GM12878 (cell line): ENCODE measurements around the gene LRP1. TPM values are rescaled to one million over a fixed set of nuclear protein-coding genes. Genes with fewer than 3 reads are reported as not detected.

Source experiments
- ATAC-seq: fragments of 200-7000 bp; cut with Tn5 transposase; 3 replicates; pipeline ENCODE4 v1.9.1; 2020; ENCODE audit warnings: mild to moderate bottlenecking, moderate library complexity
- BruUV-seq: library from RNA; stranded (reverse); fragments of 400-500 nt; replicated peaks from 2 replicates; lab custom pipeline; 2021; lab: Mats Ljungman, UMichigan
- CTCF ChIA-PET: fragments of 300-600 bp; sonication (Branson Sonifier 250); formaldehyde crosslinking; extraction: SDS; loops from one replicate; lab custom pipeline; 2021; ENCODE audit warnings: inconsistent platforms; lab: Yijun Ruan, JAX
- POLR2A ChIA-PET: fragments of 350-600 bp; formaldehyde crosslinking; extraction: SDS; loops from one replicate; lab custom pipeline; 2021; ENCODE audit warnings: inconsistent platforms; lab: Charles Lee
- RAD21 ChIA-PET: fragments of 300-600 bp; sonication (Branson Sonifier 250); formaldehyde crosslinking; loops from one replicate; lab custom pipeline; 2023; ENCODE audit warnings: antibody characterized with exemption; ENCODE audit not compliant: unreplicated experiment; lab: Charles Lee
- SMC1A ChIA-PET: fragments of 300-600 bp; sonication (Branson Sonifier 250); formaldehyde crosslinking; loops from one replicate; lab custom pipeline; 2023; ENCODE audit not compliant: unreplicated experiment, uncharacterized antibody; lab: Charles Lee
- DNase-seq: peaks from one replicate; pipeline ENCODE4 v3.0.0-alpha.2; 2011; ENCODE audit warnings: low read depth, low spot score
- FAIRE-seq: peaks from 3 replicates; lab custom pipeline; 2011; peaks lifted over from hg19 to GRCh38; lab: Jason Lieb, UNC
- H2AFZ ChIP-seq: 2 replicates; pipeline ENCODE4 v1.6.0; 2011; ENCODE audit warnings: low read depth, low read length, control low read depth; ENCODE audit not compliant: control insufficient read depth
- H3K27ac ChIP-seq: 2 replicates; pipeline ENCODE4 v1.5.1; 2011; ENCODE audit warnings: control low read depth; ENCODE audit not compliant: control insufficient read depth, insufficient read depth
- H3K27me3 ChIP-seq, 2 experiments: replicated peaks in 1 of 2; 2 replicates each; pipeline versions ENCODE4 v1.6.0 to v1.6.1; 2011; ENCODE audit warnings: low read length in 1 of 2; ENCODE audit not compliant: control insufficient read depth in 2 of 2, insufficient read depth in 2 of 2
- H3K36me3 ChIP-seq, 2 experiments: 2 replicates each; pipeline ENCODE4 v1.5.1; 2011; ENCODE audit warnings: low read length in 1 of 2; ENCODE audit not compliant: control insufficient read depth in 2 of 2, insufficient read depth in 2 of 2
- H3K4me1 ChIP-seq: 2 replicates; pipeline ENCODE4 v1.6.1; 2011; ENCODE audit warnings: mild to moderate bottlenecking, low read length, moderate library complexity, mixed read lengths; ENCODE audit not compliant: control insufficient read depth, insufficient read depth
- H3K4me2 ChIP-seq: 2 replicates; pipeline ENCODE4 v1.6.0; 2011; ENCODE audit warnings: control low read depth; ENCODE audit not compliant: control insufficient read depth, insufficient read depth
- H3K4me3 ChIP-seq: fragments of 200-600 bp; sonication (generic); 2 replicates; pipeline ENCODE4 v1.5.1; 2016
- H3K79me2 ChIP-seq: 2 replicates; pipeline ENCODE4 v1.6.0; 2011; ENCODE audit warnings: low read length; ENCODE audit not compliant: control insufficient read depth, insufficient read depth
- H3K9ac ChIP-seq: 2 replicates; pipeline ENCODE4 v1.8.0; 2011; ENCODE audit warnings: low read length, control low read depth, mixed read lengths; ENCODE audit not compliant: control insufficient read depth, insufficient read depth
- H3K9me3 ChIP-seq: replicated peaks from 3 replicates; pipeline ENCODE4 v1.5.1; 2011; ENCODE audit warnings: mild to moderate bottlenecking, low read length; ENCODE audit not compliant: control insufficient read depth, insufficient read depth
- H4K20me1 ChIP-seq: 2 replicates; pipeline ENCODE4 v1.6.0; 2011; ENCODE audit not compliant: control insufficient read depth, insufficient read depth
- CBFB ChIP-seq: IDR thresholded peaks from 2 replicates; pipeline ENCODE4 v1.6.1; 2016; ENCODE audit warnings: antibody characterized with exemption, low read depth
- CTCF ChIP-seq, 3 experiments: IDR thresholded peaks in 2 of 3; conservative IDR thresholded peaks in 1 of 3; 2 replicates each; pipeline ENCODE4 v1.5.1; 2011; ENCODE audit warnings: low read depth in 3 of 3, low read length in 3 of 3, mild to moderate bottlenecking in 3 of 3, control low read depth in 2 of 3, moderate library complexity in 2 of 3, inconsistent platforms in 1 of 3, mixed read lengths in 1 of 3; ENCODE audit not compliant: control insufficient read depth in 2 of 3, insufficient read depth in 1 of 3; ENCODE audit errors: extremely low read depth in 1 of 3
- DPF2 ChIP-seq: fragments of 450-650 bp; IDR thresholded peaks from 2 replicates; pipeline ENCODE4 v1.6.1; 2017; ENCODE audit warnings: mild to moderate bottlenecking
- E4F1 ChIP-seq: fragments of 450-650 bp; IDR thresholded peaks from 2 replicates; pipeline ENCODE4 v1.6.1; 2018; ENCODE audit warnings: borderline replicate concordance, mild to moderate bottlenecking; ENCODE audit not compliant: partially characterized antibody
- EGR1 ChIP-seq, 2 experiments: IDR thresholded peaks; 1 replicate in 1 of 2; 2 replicates in 1 of 2; pipeline ENCODE4 v1.6.1; 2011 to 2012; ENCODE audit warnings: low read depth in 2 of 2, low read length in 2 of 2, borderline replicate concordance in 1 of 2, mild to moderate bottlenecking in 1 of 2, moderate library complexity in 1 of 2
- HDAC2 ChIP-seq: fragments of 200-600 bp; sonication (generic); IDR thresholded peaks from 2 replicates; pipeline ENCODE4 v1.6.1; 2017
- IKZF1 ChIP-seq: fragments of 450-650 bp; conservative IDR thresholded peaks from 2 replicates; pipeline ENCODE4 v1.6.1; 2017; ENCODE audit warnings: antibody characterized with exemption, mild to moderate bottlenecking
- KAT2A ChIP-seq: conservative IDR thresholded peaks from 2 replicates; pipeline ENCODE4 v1.6.1; 2011; ENCODE audit warnings: low read depth, low read length; ENCODE audit not compliant: control insufficient read depth
- NKRF ChIP-seq: fragments of 450-650 bp; conservative IDR thresholded peaks from 2 replicates; pipeline ENCODE4 v1.6.1; 2017; ENCODE audit warnings: mild to moderate bottlenecking, moderate library complexity
- SP1 ChIP-seq: IDR thresholded peaks from one replicate; pipeline ENCODE4 v1.6.1; 2011; ENCODE audit warnings: low read depth, low read length
- SUZ12 ChIP-seq: fragments of 200-600 bp; sonication (generic); IDR thresholded peaks from one replicate; pipeline ENCODE4 v1.6.1; 2018; ENCODE audit warnings: antibody characterized with exemption, mild to moderate bottlenecking; ENCODE audit not compliant: unreplicated experiment
- TCF3 ChIP-seq: IDR thresholded peaks from 2 replicates; pipeline ENCODE4 v1.6.1; 2012; ENCODE audit warnings: low read depth, mild to moderate bottlenecking, low read length, borderline replicate concordance; ENCODE audit not compliant: insufficient read depth
- WRNIP1 ChIP-seq: IDR thresholded peaks from 2 replicates; pipeline ENCODE4 v1.6.1; 2011; ENCODE audit warnings: low read depth, low read length, improper control_type of control experiment, borderline replicate concordance
- YY1 ChIP-seq: IDR thresholded peaks from 2 replicates; pipeline ENCODE4 v1.6.1; 2011; ENCODE audit warnings: low read depth, mild to moderate bottlenecking, low read length
- WGBS: methylation state at CpG from one replicate; pipeline ENCODE4 v1.1.6; 2016; ENCODE audit warnings: low lambda C conversion rate; ENCODE audit not compliant: insufficient replicate concordance, insufficient coverage; ENCODE audit errors: missing lambda C conversion rate; 5-methylcytosine and 5-hydroxymethylcytosine counted together
- in situ Hi-C: fragments of 300-500 bp; cut with MboI; formaldehyde crosslinking; loops from 9 replicates; pipeline ENCODE4 v1.14.3; 2018; ENCODE audit warnings: mixed read lengths
- intact Hi-C: fragments of 100-400 bp; cut with micrococcal nuclease; formaldehyde crosslinking; loops from one replicate; pipeline ENCODE4 v1.14.2; 2022; ENCODE audit not compliant: unreplicated experiment
- polyA plus RNA-seq, 11 experiments: library from polyadenylated mRNA; depleted of rRNA in 4 of 11; unstranded in 6 of 11; stranded (reverse) in 5 of 11; fragments of >200 nt; fragmentation: Nextera tagmentation in 4 of 11; fragmentation: Illumina TruSeq in 1 of 11; extraction: Ambion mirVana in 4 of 11; extraction: Trizol in 1 of 11; gene quantifications; 1 replicate in 1 of 11; 2 replicates in 10 of 11; pipeline versions ENCODE4 v1.2.1 to v1.2.3, GENCODE V29; 2011 to 2016; ENCODE audit warnings: inconsistent platforms in 2 of 11, missing spikeins in 2 of 11, low read depth in 1 of 11
- total RNA-seq, 4 experiments: library from RNA; depleted of rRNA in 3 of 4; stranded (reverse); fragments of >200 nt in 3 of 4; fragmentation: Illumina TruSeq in 1 of 4; extraction: Trizol in 1 of 4; gene quantifications; 2 replicates each; pipeline versions ENCODE4 v1.2.1 to v1.2.3, GENCODE V29; 2013 to 2021

LRP1 gene
- total and polyA plus RNA-seq, 10 of the 15 experiments (the other 5 are each of a cell fraction or from before 2014, with no cell fraction given): under 0.01 to 1.1 (median 0.20) TPM; not detected in 2

GRCh38 chr12:57183939-57184725 is 55.8 kb downstream of the LRP1 start (continued):
- TF ChIP-seq E4F1 (no peak), CTCF (IDR thresholded peaks at IDR 0.05 in 2 of 3, conservative IDR thresholded peaks at IDR 0.05 in 1 of 3; ENCODE audit: control insufficient read depth in 2 of 3, extremely low read depth in 1 of 3, insufficient read depth in 1 of 3, low read depth in 3 of 3, low read length in 3 of 3) (no peak)

- Histone ChIP-seq H3K36me3 (no peaks in the 10 kb centered on the region), H3K27me3 (no peaks in the 10 kb centered on the region; a peak in 1 of 4 replicates), H4K20me1 (no peaks in the 10 kb centered on the region), H3K4me1 (no peaks in the 10 kb centered on the region), H3K9ac (no peak overlapping the region), H3K4me2 (no peak overlapping the region), H2AFZ (no peak overlapping the region), H3K27ac (no peak overlapping the region), H3K79me2 (no peaks in the 10 kb centered on the region), H3K4me3 (no peak overlapping the region), H3K9me3 (no peaks in the 10 kb centered on the region)
- ChIA-PET RAD21 (interaction anchor here (0.8 to 1.7 kb wide), 3 partner anchors 59 to 116 kb away, joined by 4 to 6 read pairs (median 4); no protein-coding TSS in a partner anchor), SMC1A (no interaction called here), POLR2A (interaction anchor here (1.1 kb wide), 1 partner anchor 12 kb away, joined by 3 read pairs; no protein-coding TSS in a partner anchor), CTCF (interaction anchor here (0.6 to 10.4 kb wide), 7 partner anchors 10 to 267 kb away, joined by 3 to 159 read pairs (median 5); partner anchors contain the start of gene LRP1)
- no peak for ATAC-seq
- intact Hi-C loops: no loop called here
- no peak for FAIRE-seq
- no peak for DNase-seq
- WGBS: 55% methylated on average over 25 of the region's 25 CpGs
- in situ Hi-C loops: no loop called here
- BruUV-seq: no TSS peak
- no peak for TF ChIP-seq YY1
- no peak for TF ChIP-seq WRNIP1
- TF ChIP-seq CBFB: no peak
- TF ChIP-seq NKRF: no peak
- TF ChIP-seq SUZ12: no peak
- no peak for TF ChIP-seq TCF3
- no peak for TF ChIP-seq IKZF1
- no peak for TF ChIP-seq KAT2A
- TF ChIP-seq SP1: no peak
- no peak for TF ChIP-seq HDAC2
- no peak for TF ChIP-seq EGR1 (IDR thresholded peaks at IDR 0.05; ENCODE audit: borderline replicate concordance in 1 of 2, low read depth in 2 of 2, low read length in 2 of 2)
- TF ChIP-seq DPF2: no peak
Observed at GRCh38 chr12:57185403-57185802, 57.1 kb downstream of the LRP1 start.
